Breast epithelium (tissue), 3 donors: ENCODE measurements around the gene BIRC6.

Source experiments
- POLR2A ChIP-seq: fragments of 450-650 bp; IDR thresholded peaks from one replicate; pipeline ENCODE4 v1.6.1; 2016; ENCODE audit warnings: antibody characterized with exemption, mild to moderate bottlenecking, moderate library complexity
- POLR2AphosphoS5 ChIP-seq, 3 donors: sonication (generic); formaldehyde crosslinking; IDR thresholded peaks; one replicate each; pipeline ENCODE4 v1.6.1; 2017; ENCODE audit warnings: antibody characterized with exemption in 3 of 3
- TF ChIP-seq, protein P1 (sequence below), 3 donors: fragments of 450-650 bp; IDR thresholded peaks; one replicate each; pipeline ENCODE4 v1.5.1; 2016 to 2017; ENCODE audit warnings: antibody characterized with exemption in 3 of 3, mild to moderate bottlenecking in 3 of 3, moderate library complexity in 3 of 3

DNA sequence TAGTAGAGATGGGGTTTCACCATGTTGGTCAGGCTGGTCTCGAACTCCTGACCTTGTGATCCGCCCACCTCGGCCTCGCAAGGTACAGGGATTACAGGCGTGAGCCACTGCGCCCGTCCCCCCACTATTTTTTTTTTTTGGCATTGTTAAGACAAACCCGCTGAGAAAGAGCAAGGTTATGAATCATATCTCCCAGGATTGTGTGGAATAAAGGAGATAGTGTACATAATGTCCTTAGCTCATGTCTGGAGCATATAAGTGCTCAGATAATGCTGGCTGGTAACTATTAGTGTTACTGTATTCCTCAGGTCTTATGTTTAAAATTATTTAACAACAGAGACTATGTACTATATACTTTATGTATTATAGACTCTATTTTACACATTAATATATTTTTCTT is 307.0 kb downstream of the BIRC6 start:
- TF ChIP-seq, protein P1, sequence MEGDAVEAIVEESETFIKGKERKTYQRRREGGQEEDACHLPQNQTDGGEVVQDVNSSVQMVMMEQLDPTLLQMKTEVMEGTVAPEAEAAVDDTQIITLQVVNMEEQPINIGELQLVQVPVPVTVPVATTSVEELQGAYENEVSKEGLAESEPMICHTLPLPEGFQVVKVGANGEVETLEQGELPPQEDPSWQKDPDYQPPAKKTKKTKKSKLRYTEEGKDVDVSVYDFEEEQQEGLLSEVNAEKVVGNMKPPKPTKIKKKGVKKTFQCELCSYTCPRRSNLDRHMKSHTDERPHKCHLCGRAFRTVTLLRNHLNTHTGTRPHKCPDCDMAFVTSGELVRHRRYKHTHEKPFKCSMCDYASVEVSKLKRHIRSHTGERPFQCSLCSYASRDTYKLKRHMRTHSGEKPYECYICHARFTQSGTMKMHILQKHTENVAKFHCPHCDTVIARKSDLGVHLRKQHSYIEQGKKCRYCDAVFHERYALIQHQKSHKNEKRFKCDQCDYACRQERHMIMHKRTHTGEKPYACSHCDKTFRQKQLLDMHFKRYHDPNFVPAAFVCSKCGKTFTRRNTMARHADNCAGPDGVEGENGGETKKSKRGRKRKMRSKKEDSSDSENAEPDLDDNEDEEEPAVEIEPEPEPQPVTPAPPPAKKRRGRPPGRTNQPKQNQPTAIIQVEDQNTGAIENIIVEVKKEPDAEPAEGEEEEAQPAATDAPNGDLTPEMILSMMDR (IDR thresholded peaks at IDR 0.05): no peak
- TF ChIP-seq POLR2A (no peak), POLR2AphosphoS5 (IDR thresholded peaks at IDR 0.05) (no peak)
